Measurements from ENCODE around the gene CCDC14. TPM values are rescaled to one million over a fixed set of nuclear protein-coding genes. Genes with fewer than 3 reads are reported as not detected.

Gene CCDC14
- total and polyA plus RNA-seq, 12 donors, result 6.6 to 71.2 (median 18.9) TPM

GRCh38 chr3:123909785-123910184 is 51.2 kb downstream of the CCDC14 start:
- Histone ChIP-seq H3K27ac (no peak overlapping the region), H3K4me3 (no peak overlapping the region), H3K4me1 (replicated peaks in 1 of 2) (no peaks in the 10 kb centered on the region), H3K9me3 (replicated peaks in 1 of 3) (no peaks in the 10 kb centered on the region), H3K36me3 (replicated peaks in 1 of 2) (no peaks in the 10 kb centered on the region), H3K27me3 (no peaks in the 10 kb centered on the region)
- TF ChIP-seq CTCF (IDR thresholded peaks at IDR 0.05), result no peak
- no peak for TF ChIP-seq POLR2A (IDR thresholded peaks at IDR 0.05)
- intact Hi-C loops (cut with DNase I), result no loop called here
- WGBS, 4 donors, result 94 to 100% (median 96%) methylated on average over 2 of the region's 2 CpGs
- no peak for DNase-seq

- intact Hi-C loops (cut with DNase I), result no loop called here
- Histone ChIP-seq H3K27ac (no peak overlapping the region), H3K9me3 (replicated peaks in 1 of 3) (no peaks in the 10 kb centered on the region), H3K4me3 (no peak overlapping the region), H3K27me3 (no peaks in the 10 kb centered on the region), H3K4me1 (replicated peaks in 1 of 2) (no peaks in the 10 kb centered on the region), H3K36me3 (replicated peaks in 1 of 2) (no peaks in the 10 kb centered on the region)
- 68 to 86% (median 78%) methylated on average over 2 of the region's 2 CpGs for WGBS, 4 donors
- no peak for TF ChIP-seq POLR2A (IDR thresholded peaks at IDR 0.05)
- TF ChIP-seq CTCF (IDR thresholded peaks at IDR 0.05), result no peak
- no peak for DNase-seq
Observed at GRCh38 chr3:123907720-123908119, 53.3 kb downstream of the CCDC14 start.

GRCh38 chr3:123899300-123899865 is 61.6 kb downstream of the CCDC14 start:
- no peak overlapping the region for H3K4me3 ChIP-seq
- no peak for DNase-seq
- no peak overlapping the region for H3K27ac ChIP-seq
- no peaks in the 10 kb centered on the region for H3K36me3 ChIP-seq (replicated peaks in 1 of 2)
- no peaks in the 10 kb centered on the region for H3K4me1 ChIP-seq (replicated peaks in 1 of 2)
- TF ChIP-seq CTCF (IDR thresholded peaks at IDR 0.05) (no peak), POLR2A (IDR thresholded peaks at IDR 0.05) (no peak)
- WGBS, 4 donors, result 78 to 87% (median 85%) methylated on average over 5 of the region's 5 CpGs
- intact Hi-C loops (cut with DNase I), result no loop called here
- H3K9me3 ChIP-seq (replicated peaks in 1 of 3), result no peaks in the 10 kb centered on the region
- no peaks in the 10 kb centered on the region for H3K27me3 ChIP-seq

- WGBS, 4 donors, result 89 to 100% (median 94%) methylated on average over 1 of the region's 1 CpG
- Histone ChIP-seq H3K36me3 (replicated peaks in 1 of 2) (no peaks in the 10 kb centered on the region), H3K4me3 (no peak overlapping the region), H3K27ac (no peak overlapping the region), H3K9me3 (replicated peaks in 1 of 3) (no peaks in the 10 kb centered on the region), H3K4me1 (replicated peaks in 1 of 2) (no peaks in the 10 kb centered on the region), H3K27me3 (no peaks in the 10 kb centered on the region)
- DNase-seq, result no peak
- intact Hi-C loops (cut with DNase I), result no loop called here
- TF ChIP-seq POLR2A (IDR thresholded peaks at IDR 0.05) (no peak), CTCF (IDR thresholded peaks at IDR 0.05) (no peak)
Observed at GRCh38 chr3:123893012-123893411, 68.0 kb downstream of the CCDC14 start.
